CD4-positive, alpha-beta T cell treated with Interferon gamma for 1 hour (primary cell): ENCODE data around the gene MMS22L.
"Not testable (repeated sequence)": the region's sequence is repeated elsewhere in the genome, so short reads cannot be mapped to it uniquely, and the experiment has no call there.

Source experiments
- DNase-seq: peaks from one replicate; pipeline ENCODE4 v3.0.0-alpha.2; 2020

MMS22L gene

DNA sequence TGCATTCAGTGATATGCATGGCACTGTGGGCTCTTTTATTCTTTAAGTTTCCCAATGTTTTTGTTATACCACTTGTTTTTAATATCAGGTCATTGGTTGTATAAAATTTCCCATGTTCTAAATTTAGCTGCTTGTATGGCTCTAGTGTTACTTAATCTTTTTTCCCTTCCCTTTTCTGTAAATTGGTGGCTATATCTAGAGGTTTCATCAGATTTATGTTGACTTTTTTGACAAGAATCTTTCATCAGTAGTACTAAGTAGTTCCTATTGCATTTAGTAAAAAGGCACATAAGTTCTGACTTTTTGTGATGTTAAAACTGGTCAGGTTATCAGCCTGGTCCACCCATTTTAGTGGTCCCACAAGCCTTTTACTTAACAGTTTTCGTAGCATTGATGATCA is 51.1 kb downstream of the MMS22L start:
- DNase-seq = no peak

DNA sequence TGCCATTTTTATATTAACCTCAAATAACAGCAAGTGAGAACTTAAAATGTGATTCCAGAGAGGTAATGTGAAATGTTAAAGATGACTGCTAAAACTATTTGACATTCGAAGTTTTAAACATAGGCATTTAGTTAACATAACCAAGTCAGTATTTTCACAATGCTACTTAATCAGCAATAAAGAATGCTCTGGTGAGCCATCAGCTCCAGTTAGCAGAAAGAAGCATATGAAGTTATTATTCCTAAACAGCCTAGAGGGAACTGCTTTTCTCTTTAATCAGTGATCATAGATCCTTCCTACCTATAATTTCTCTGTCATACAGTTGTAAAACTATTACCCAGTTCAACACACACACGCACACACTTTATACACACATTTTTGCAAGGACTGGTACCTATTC is 60.1 kb downstream of the MMS22L start:
- DNase-seq = no peak

DNA sequence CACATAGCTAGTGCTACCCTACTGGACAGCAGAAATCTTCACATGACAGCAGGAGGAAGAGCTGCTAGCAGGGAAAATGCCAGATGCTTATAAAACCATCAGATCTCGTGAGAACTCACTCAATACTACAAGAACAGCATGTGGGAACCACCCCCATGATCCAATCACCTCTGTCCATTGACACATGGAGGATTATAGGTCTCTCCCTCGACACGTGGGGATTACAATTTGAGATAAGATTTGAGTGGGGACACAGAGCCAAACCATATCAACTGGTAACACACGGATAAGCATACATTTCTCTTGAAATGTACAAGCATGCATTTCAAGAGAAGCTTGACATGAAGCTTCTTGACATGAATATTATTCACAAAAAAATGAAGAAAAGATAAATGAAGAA is 64.1 kb downstream of the MMS22L start:
- no peak for DNase-seq

DNA sequence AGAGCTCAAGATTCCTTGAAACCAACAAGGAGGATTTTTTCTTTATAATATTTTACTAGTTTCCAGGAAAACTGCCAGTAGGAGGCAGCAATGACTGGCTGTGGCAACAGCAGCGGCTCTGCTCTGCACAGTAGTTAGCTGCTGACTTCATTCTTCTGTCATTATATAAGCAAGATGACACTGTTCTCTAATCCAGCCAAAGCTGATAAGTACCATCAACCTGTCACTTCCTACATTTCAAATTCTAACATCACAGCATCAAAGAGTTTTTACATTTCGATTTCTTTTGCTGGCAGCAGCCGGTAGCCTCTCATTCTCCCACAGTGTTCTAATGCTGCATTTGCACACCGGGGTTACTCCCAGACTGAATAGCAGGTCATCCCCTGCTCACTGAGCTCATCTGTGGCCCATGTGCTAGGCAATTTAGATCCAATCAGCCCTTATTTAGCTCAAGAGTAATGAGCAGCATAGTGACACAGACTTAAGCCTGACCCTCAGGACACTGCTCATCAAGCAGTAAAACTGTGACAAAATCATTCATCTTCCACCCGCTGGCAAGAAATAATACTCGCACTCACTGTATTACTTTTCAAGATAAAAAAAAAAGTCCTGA is 67.8 kb downstream of the MMS22L start:
- no peak for DNase-seq

DNA sequence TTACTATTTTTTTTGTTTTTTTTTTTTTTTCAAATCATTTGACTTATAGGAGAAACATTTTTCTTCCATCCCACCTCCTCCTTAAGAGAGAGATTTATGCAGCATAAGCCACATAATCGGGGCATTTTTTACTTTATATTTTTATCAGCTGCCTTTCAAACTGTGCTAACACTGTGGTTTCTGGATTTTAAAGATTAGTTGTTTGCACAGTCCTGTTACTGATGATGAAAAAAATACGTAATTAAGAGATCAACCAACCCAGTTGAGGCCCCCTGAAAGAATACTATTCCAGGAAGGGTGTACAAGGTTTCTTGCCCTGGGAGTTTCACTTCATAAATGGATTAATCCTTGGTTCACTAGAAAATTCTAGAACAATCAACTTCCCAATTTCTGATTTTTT is 68.3 kb downstream of the MMS22L start:
- no peak for DNase-seq

- DNase-seq = no peak
These were observed 75.6 kb downstream of the MMS22L start for GRCh38 chr6:97207383-97207782.

DNA sequence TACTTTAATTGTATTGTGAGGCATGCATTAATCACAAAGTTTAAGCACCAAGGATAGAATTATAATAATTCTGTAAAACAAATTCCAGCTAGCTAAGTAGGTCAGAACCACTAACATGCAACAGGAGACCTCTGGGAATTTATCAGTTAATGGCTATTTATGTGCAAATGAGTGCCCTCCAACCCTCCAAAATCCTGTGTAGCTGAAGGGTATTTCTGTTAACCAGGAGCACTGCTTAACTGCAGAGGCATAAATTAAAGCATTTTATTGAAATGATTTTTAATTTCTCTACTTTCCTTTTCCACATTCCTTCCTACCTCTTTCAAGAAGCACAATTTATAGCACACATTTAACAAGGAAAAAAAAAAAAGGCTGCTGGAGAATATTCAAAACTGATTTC is 77.0 kb downstream of the MMS22L start:
- no peak for DNase-seq

DNA sequence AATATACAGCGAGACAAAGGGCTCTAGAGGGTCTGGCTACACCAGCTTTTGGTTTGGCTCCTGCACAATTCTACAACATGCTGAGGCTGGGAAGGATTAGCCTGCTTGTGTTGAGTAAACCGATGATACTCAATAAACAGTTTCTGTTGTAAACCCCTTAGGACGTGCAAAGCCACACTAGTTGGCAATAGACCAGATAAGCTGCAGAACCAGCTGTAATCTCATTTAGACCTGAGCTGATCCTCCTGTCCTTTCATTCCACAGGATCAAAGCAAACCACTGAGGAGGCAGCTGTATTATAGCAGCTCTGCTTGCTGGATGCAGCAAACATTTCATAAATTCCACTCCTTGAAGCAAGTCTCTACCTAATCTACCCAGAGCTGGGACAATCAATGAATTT is 79.7 kb downstream of the MMS22L start:
- no peak for DNase-seq

- DNase-seq = no peak
These were observed 84.9 kb downstream of the MMS22L start for GRCh38 chr6:97198046-97198565.

DNA sequence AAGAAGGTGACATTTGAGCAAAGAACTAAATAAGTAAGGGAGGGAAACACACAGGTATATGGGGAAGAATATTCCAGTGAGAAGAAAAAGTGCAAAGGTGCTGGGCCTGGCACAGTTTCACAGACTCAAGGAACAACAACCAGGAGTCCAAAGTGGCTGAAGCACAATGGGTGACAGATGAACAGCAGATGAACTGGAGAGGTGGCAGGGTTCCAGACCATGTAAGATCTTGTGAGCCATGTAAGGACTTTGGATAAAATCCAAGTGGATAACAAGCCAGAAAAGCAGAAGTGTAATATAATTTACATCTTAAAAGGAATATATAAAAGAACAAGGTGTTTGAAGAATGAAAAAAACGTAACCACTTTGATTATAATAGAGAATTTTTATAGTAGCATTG is 87.9 kb downstream of the MMS22L start:
- DNase-seq = no peak

- no peak for DNase-seq
These were observed 93.2 kb downstream of the MMS22L start for GRCh38 chr6:97189767-97190166.

- no peak for DNase-seq
These were observed 95.1 kb downstream of the MMS22L start for GRCh38 chr6:97187951-97188350.

- DNase-seq = peak; percentile 33
These were observed 96.5 kb downstream of the MMS22L start for GRCh38 chr6:97186416-97186999.

- DNase-seq = no peak
These were observed 105.1 kb downstream of the MMS22L start for GRCh38 chr6:97177905-97178304.

GRCh38 chr6:97176468-97176867 is 106.5 kb downstream of the MMS22L start:
- DNase-seq = no peak

DNA sequence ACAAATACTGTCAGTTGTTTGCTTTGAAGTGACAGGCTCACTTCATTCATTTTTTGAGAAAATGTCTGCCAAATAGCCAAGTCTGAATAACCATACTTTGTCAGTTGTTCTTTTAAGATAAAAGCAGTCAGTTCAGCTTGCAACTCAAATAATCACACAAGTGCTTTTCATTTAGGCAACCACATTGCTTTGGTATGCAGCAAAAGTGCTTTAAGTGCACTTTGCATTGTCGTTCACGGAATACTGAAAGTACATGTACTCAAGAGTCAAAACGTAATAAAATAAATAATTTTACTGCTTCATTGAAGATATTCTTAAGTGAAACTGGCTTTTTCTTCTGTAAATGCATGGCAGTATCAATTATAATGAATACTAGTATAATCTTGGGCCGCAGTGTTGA is 107.2 kb downstream of the MMS22L start:
- DNase-seq = no peak

DNA sequence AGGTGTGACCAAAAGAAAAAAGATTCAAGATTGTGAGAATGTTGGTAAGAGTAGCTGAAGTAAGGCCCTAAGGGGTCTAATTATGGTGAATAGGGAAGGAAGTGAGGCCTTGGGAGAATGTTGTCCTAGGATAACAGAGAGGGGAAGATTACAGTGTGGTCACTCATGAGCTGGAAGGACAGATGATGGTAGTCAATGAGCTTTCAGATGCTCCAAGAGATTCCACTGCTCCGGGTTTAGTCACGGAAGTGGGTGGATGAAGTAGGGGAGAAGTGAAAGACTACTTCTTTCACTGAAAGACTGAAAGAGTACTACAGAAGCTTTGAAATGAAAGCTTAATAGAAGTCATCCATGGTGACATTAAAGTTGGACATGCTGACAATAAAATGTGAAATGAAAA is 108.5 kb downstream of the MMS22L start:
- no peak for DNase-seq

DNA sequence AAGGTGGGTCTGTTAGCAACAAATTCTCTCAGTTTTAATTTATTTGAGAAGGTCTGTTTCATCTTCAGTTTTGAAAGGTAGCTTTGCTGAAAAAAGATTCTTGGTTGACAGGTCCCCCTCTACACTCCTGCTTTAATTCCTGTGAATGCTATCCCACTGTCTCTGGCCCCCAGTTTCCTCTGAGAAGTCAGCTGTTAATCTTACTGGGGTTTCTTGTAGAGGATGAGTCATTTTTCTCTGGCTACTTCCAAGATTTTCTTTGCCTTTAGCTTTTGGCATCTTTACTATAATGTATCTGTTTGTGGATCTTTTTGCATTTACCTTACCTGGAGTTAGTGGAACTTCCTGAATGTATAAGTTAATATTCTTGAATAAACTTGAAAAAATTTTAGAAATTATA is 122.7 kb downstream of the MMS22L start:
- no peak for DNase-seq

DNA sequence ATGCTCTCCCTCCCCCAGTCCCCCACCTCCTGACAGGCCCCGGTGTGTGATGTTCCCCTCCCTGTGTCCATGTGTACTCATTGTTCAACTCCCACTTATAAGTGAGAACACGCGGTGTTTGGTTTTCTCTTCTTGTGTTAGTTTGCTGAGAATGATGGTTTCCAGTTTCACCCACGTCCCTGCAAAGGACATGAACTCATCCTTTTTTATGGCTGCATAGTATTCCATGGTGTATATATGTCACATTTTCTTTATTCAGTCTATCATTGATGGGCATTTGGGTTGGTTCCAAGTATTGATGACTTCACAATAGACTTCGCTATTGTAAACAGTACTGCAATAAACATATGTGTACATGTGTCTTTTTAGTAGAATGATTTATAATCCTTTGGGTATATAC is 127.6 kb downstream of the MMS22L start:
- not testable (repeated sequence) for DNase-seq

GRCh38 chr6:97154015-97154414 is 129.0 kb downstream of the MMS22L start:
- DNase-seq = no peak

GRCh38 chr6:97151601-97152000 is 131.4 kb downstream of the MMS22L start:
- DNase-seq = no peak

- no peak for DNase-seq
These were observed 132.1 kb downstream of the MMS22L start for GRCh38 chr6:97150932-97151331.

DNA sequence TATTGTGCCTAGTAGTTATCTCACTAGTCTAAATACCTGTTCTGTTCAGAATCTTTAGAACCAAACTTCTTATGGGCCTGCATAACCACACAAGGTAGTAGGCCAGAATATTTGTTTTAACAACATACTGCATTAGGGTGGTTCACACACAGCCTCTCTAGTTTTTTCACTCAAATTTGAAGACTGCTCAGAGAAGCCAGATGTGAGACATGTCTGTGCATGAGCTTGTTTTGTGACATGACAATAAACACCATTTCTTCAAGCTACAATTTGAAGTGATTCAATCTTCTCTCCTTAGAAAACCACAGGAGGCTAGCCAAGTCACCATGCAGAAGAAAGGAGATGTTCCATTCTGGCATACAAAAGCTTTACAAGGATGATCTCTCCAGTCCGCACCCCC is 135.6 kb downstream of the MMS22L start:
- no peak for DNase-seq

DNA sequence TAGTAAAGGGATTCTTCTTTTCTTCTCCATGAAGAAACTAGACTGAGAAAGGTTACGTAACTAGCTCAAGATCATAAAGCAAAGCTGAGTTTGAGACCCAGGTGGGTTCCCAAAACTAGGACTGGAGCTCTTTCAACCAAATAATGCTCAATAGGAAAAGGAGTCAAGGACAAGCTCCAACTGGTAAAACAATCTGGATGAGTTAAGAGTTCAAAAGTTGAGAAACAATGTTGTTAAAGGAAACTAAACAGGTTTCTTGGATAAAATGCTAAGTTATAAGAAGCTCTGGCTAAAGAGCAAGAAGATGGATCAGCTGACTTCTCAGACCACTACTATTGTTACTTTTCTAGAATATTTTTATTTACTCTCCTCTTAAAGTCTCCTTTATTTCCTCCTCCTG is 137.3 kb downstream of the MMS22L start:
- no peak for DNase-seq

- DNase-seq = no peak
These were observed 141.3 kb downstream of the MMS22L start for GRCh38 chr6:97141756-97142155.
